NT2/D1 (cell line): Measurements from ENCODE around the gene C17orf75.

Experiments
- SUZ12 ChIP-seq: IDR thresholded peaks from 2 replicates; pipeline ENCODE4 v1.6.1; 2011; ENCODE audit not compliant: insufficient read length, insufficient read depth; ENCODE audit errors: extremely low read depth
- ZNF274 ChIP-seq: IDR thresholded peaks from 2 replicates; pipeline ENCODE4 v1.6.1; 2011; ENCODE audit warnings: mild to moderate bottlenecking, low read depth, low read length

- TF ChIP-seq ZNF274 (no peak), SUZ12 (no peak)
Measured at GRCh38 chr17:32382526-32383223, 40.7 kb upstream of the C17orf75 start.
